Panc1 (cell line): Measurements from ENCODE around the gene TADA3. TPM values are rescaled to one million over a fixed set of nuclear protein-coding genes. Genes with fewer than 3 reads are reported as not detected.

Experiments
- ATAC-seq: fragments of 200-7000 bp; cut with Tn5 transposase; 2 replicates; pipeline ENCODE4 v1.9.1; 2020; ENCODE audit warnings: mild to moderate bottlenecking, moderate library complexity
- BruUV-seq: library from RNA; stranded (reverse); fragments of 400-500 nt; replicated peaks from 2 replicates; lab custom pipeline; 2021; lab: Mats Ljungman, UMichigan
- CTCF ChIA-PET: fragments of 300-600 bp; sonication (Branson Sonifier 250); formaldehyde crosslinking; loops from one replicate; lab custom pipeline; 2022; ENCODE audit warnings: antibody characterized with exemption; lab: Charles Lee
- POLR2A ChIA-PET: fragments of 300-600 bp; sonication (Branson Sonifier 250); formaldehyde crosslinking; loops from one replicate; lab custom pipeline; 2022; ENCODE audit warnings: antibody characterized with exemption; lab: Charles Lee
- DNase-seq: peaks from one replicate; pipeline ENCODE4 v3.0.0-alpha.2; 2010; ENCODE audit warnings: low read depth, low spot score
- H3K27ac ChIP-seq: 2 replicates; pipeline ENCODE4 v1.5.1; 2011; ENCODE audit warnings: mild to moderate bottlenecking, low read length, inconsistent platforms
- H3K27me3 ChIP-seq: fragments of 200-500 bp; sonication (Bioruptor generic); 2 replicates; pipeline ENCODE4 v1.6.0; 2014; ENCODE audit warnings: low read length, inconsistent platforms; ENCODE audit not compliant: control insufficient read depth, insufficient read depth
- H3K36me3 ChIP-seq: fragments of 200-500 bp; sonication (Bioruptor generic); 2 replicates; pipeline ENCODE4 v1.5.1; 2014; ENCODE audit warnings: inconsistent platforms, mild to moderate bottlenecking, low read length, moderate library complexity; ENCODE audit not compliant: control insufficient read depth, insufficient read depth
- H3K4me1 ChIP-seq: 2 replicates; pipeline ENCODE4 v1.5.1; 2011; ENCODE audit warnings: inconsistent platforms, mild to moderate bottlenecking, low read length, moderate library complexity; ENCODE audit not compliant: control insufficient read depth, insufficient read depth
- H3K4me3 ChIP-seq, 2 experiments: 2 replicates each; pipeline ENCODE4 v1.5.1; 2011 to 2012; ENCODE audit warnings: low read depth in 2 of 2, low read length in 2 of 2, mild to moderate bottlenecking in 2 of 2, inconsistent platforms in 1 of 2, moderate library complexity in 1 of 2
- H3K9me3 ChIP-seq: fragments of 200-500 bp; sonication (Bioruptor generic); 2 replicates; pipeline ENCODE4 v1.5.1; 2014; ENCODE audit warnings: low read depth, mild to moderate bottlenecking, inconsistent platforms, low read length, moderate library complexity; ENCODE audit not compliant: control insufficient read depth, insufficient read depth
- CTCF ChIP-seq: fragments of 450-650 bp; IDR thresholded peaks from 2 replicates; pipeline ENCODE4 v1.5.1; 2017; ENCODE audit warnings: mild to moderate bottlenecking
- POLR2AphosphoS5 ChIP-seq: IDR thresholded peaks from 2 replicates; pipeline ENCODE4 v1.6.1; 2012; ENCODE audit warnings: mild to moderate bottlenecking, low read depth, low read length, moderate library complexity
- REST ChIP-seq, 2 experiments: IDR thresholded peaks; 2 replicates each; pipeline ENCODE4 v1.6.1; 2011 to 2012; ENCODE audit warnings: low read depth in 2 of 2, control low read depth in 1 of 2, low read length in 1 of 2, mild to moderate bottlenecking in 1 of 2, moderate library complexity in 1 of 2; ENCODE audit not compliant: insufficient read depth in 1 of 2
- SIN3A ChIP-seq: IDR thresholded peaks from 2 replicates; pipeline ENCODE4 v1.6.1; 2012; ENCODE audit warnings: low read depth, mild to moderate bottlenecking, low read length, moderate library complexity, borderline replicate concordance; ENCODE audit not compliant: insufficient read depth
- TCF7L2 ChIP-seq: IDR thresholded peaks from 2 replicates; pipeline ENCODE4 v1.6.1; 2011; ENCODE audit warnings: mild to moderate bottlenecking, low read depth, low read length, inconsistent platforms
- in situ Hi-C: cut with HindIII; loops from 2 replicates; pipeline ENCODE4 v1.10.0; 2016; ENCODE audit warnings: low sequenced_read_pairs, low pct_unique_long_range_greater_than_20kb
- intact Hi-C: fragments of 100-400 bp; cut with micrococcal nuclease; formaldehyde crosslinking; loops from one replicate; pipeline ENCODE4 v1.10.0; 2022; ENCODE audit not compliant: unreplicated experiment
- total RNA-seq: library from RNA; stranded (reverse); gene quantifications from one replicate; pipeline ENCODE4 v1.2.1, GENCODE V29; 2021; ENCODE audit not compliant: unreplicated experiment

Gene TADA3
- total RNA-seq, 1 experiment from 2014 or later: 61.3 TPM

DNA sequence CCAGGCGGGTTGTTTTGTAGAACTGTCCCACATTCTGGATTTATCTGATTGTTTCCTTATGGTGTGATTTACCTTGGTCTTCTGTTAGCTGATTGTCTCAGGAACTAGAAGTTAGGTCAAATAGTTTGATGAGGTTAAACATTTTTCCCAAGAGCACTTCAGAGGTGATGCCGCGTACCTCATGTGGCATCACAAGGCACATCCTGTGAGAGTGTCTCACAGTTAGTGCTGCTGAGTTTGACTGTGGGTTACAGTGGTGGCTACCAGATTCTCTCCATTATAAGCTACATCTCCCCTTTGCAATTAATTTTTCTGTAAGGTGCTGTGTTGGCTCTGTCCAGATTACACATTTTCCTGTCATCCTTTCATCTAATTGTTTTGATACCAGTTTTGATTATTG is 39.0 kb upstream of the TADA3 start:
- POLR2A ChIA-PET: interaction anchor here (0.9 kb wide), 1 partner anchor 50 kb away, joined by 5 read pairs; no protein-coding TSS in a partner anchor
- CTCF ChIA-PET: no interaction called here
- no peaks in the 10 kb centered on the region for H3K9me3 ChIP-seq
- DNase-seq: no peak
- H3K4me3 ChIP-seq: no peak overlapping the region
- no peaks in the 10 kb centered on the region for H3K27me3 ChIP-seq
- in situ Hi-C loops (no loop called here), intact Hi-C loops (no loop called here)
- no peak for ATAC-seq
- TF ChIP-seq CTCF (no peak), TCF7L2 (no peak), REST (IDR thresholded peaks at IDR 0.05; ENCODE audit: insufficient read depth in 1 of 2, low read depth in 2 of 2, low read length in 1 of 2) (no peak), SIN3A (no peak), POLR2AphosphoS5 (no peak)
- BruUV-seq: no TSS peak
- no peaks in the 10 kb centered on the region for H3K36me3 ChIP-seq
- H3K4me1 ChIP-seq: no peaks in the 10 kb centered on the region
- H3K27ac ChIP-seq: no peak overlapping the region

GRCh38 chr3:9828801-9829755 is 36.8 kb upstream of the TADA3 start:
- H3K4me3 ChIP-seq: no peak overlapping the region
- ATAC-seq (0 out of 2 replicates have a peak, but pooled peaks have one; percentile 15), DNase-seq (no peak)
- in situ Hi-C loops (no loop called here), intact Hi-C loops (no loop called here)
- BruUV-seq: no TSS peak
- H3K4me1 ChIP-seq: no peaks in the 10 kb centered on the region
- H3K27me3 ChIP-seq: no peaks in the 10 kb centered on the region
- H3K9me3 ChIP-seq: no peaks in the 10 kb centered on the region
- POLR2A ChIA-PET: interaction anchor here (0.6 kb wide), 1 partner anchor 319 kb away, joined by 6 read pairs; no protein-coding TSS in a partner anchor
- no peak for TF ChIP-seq CTCF
- no peak for TF ChIP-seq REST (IDR thresholded peaks at IDR 0.05; ENCODE audit: insufficient read depth in 1 of 2, low read depth in 2 of 2, low read length in 1 of 2)
- TF ChIP-seq TCF7L2: no peak
- no peak for TF ChIP-seq SIN3A
- TF ChIP-seq POLR2AphosphoS5: no peak
- H3K27ac ChIP-seq: no peak overlapping the region
- no peaks in the 10 kb centered on the region for H3K36me3 ChIP-seq
- CTCF ChIA-PET: no interaction called here
